Mucosa of gallbladder (tissue), 1 donor: ENCODE measurements around the gene PLEKHG4B. TPM values are rescaled to one million over a fixed set of nuclear protein-coding genes. Genes with fewer than 3 reads are reported as not detected.
"Not testable (repeated sequence)": the region's sequence is repeated elsewhere in the genome, so short reads cannot be mapped to it uniquely, and the experiment has no call there.

ENCODE experiments used
- DNase-seq: peaks from one replicate; pipeline ENCODE4 v3.0.0-alpha.2; 2020; ENCODE audit warnings: low spot score
- total RNA-seq: library from RNA; stranded (reverse); gene quantifications from one replicate; pipeline ENCODE4 v1.2.1, GENCODE V29; 2021
- donor health status: DM: no; HTN: no; CAD: no.

The PLEKHG4B gene
- total RNA-seq, 1 donor from 2014 or later, result 0.09 TPM

DNA sequence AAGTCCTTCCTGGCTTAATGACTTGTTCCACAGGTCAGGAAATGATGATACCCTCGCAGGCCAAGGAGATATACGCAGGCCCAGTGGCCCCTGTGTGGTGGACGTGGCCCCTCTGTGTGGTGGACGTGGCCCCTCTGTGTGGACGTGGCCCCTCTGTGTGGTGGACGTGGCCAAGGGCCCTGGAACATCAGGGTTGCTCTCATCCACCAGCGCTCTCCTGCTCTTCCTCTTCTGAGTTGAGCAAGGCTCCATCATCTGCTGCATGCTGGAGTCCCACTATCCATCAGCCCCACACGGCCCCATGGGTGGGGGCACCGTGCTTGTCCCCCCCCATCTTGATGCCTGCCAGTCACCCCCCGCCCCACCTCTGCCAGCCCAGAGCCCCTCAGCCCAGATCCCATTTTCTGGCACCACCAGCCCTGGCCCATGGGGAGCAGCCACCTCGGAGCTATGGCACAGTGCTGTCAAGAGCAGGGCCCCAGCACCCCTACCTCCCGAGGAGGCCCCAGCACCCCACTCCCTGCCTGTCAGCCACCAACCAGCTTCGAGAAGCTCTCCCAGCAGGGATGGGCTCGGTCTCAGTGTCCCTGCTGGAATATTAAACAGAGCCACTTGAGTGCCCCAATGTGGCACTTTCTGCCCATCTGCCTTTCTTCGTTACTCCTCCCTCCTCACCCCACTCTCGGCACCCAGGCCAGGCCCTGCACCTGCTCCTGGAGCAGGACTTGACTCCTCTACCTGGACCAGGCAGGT, 107.4 kb downstream of the PLEKHG4B start:
- no peak for DNase-seq

DNA sequence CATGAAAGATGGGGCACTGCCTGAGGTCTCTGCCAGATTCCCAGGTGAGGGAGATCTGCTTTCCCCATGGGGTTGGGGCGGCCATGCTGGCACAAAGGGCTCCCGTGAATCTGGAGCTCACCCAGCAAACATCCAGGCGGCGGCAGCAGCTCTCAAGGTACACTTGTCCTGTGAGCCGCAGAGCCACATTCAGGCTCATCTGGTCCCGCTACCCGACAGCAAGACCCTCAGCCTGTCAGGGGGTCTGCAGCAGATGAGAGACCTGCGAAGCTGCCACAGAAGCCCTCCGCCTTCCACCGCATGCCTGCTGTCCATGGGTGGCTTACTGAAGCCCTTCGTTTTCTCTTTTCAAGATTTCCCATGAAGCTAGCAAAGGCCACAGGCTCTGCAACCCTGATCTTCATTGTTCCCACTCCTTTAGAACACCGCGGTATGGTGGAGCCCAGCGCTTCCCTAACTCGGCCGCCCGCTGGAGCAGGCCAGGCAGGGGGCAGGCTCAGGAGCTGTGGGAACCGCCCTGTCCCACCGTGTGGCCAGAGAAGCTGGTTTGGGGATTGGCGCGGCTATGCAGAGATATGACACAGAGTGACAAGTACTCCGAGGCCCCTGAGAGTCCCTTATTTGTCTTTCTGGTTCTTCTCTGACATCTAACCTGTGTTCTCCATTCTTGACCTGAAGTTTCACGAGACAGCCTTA, 108.1 kb downstream of the PLEKHG4B start:
- DNase-seq, result no peak

DNA sequence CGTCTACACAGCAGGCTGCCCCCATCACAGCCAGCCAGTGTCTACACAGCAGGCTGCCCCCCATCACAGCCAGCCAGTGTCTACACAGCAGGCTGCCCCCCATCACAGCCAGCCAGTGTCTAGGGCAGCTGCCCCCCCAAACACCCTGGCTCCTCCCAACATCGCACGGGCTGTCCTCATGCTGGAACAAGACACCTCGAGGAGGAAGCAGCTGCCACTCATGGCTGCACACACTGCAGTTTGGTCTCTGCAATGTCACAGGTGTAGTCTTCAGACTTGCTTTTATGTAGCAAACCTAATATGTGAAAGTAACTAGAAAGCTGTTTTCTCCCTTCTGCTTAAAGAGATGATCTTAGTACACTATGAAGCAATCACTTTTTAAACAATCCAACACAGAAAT, 109.0 kb downstream of the PLEKHG4B start:
- DNase-seq, result no peak

DNA sequence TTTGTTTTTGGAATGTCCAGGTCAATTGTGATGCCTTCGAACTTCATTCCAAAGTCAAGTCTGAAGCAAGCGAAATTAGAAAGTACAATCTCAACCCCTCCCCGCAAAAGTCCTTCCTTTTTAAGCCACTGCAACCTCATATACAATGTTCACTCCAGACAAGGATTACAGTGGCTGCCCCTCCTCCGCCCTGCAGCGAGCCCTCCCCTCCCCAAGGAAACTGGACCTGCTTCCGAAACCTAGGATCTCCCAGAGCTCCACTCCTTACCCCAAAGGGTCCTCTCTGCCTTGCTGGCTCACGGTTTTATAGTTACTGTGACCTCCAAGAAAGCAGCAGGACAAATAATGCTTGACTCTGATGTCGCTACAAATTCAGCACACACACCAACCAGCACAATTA, 109.7 kb downstream of the PLEKHG4B start:
- no peak for DNase-seq

DNA sequence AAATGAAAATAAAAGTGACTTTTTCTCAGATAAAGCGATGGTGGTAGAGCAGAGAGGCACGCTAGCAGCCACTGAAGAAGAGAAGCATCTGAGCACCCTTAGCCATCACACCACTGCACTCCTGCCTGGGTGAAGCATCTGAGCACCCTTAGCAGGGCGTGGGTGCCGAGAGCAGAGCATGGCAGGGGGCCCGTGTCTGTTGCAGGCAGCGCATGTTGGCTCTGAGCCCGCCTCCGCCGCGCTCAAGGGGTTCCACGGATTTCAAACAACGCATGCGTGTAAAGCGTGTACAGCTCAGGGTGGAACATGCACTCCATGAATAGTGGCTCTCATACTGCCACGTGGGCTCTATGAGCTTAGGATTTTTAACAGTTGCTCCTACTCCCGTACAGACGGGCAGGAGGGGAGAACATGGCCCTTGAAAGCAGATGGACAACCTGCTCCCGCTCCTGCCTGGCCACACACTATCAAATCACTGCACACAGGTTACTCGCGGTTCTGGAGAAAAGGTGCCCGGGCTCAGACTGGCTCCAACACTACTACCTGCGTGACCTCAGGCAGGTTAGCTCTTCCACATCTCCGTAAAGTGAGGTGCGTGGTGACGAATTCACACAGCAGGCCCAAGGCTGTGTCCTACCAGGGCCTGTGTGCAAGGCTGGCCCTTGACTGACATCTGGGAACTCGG, 111.4 kb downstream of the PLEKHG4B start:
- DNase-seq, result no peak

DNA sequence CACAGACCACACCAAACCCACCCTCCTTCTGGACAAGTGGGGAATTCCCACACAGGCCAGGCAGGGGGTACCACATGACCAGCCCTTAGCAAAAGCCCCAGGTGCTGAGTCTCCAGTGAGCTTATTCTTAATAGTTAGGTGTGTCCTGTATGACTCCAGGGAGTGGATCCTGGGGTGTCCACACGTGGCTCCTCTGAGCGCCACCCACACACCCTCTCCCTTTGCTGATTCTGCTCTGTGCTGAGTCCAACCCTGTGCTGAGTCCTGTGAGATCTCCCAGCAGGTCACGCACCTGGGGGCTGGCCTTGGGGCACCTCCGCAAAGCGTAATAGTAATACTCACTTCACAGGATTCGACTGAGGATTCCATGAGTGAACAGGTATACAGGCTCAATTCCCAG, 112.0 kb downstream of the PLEKHG4B start:
- no peak for DNase-seq

DNA sequence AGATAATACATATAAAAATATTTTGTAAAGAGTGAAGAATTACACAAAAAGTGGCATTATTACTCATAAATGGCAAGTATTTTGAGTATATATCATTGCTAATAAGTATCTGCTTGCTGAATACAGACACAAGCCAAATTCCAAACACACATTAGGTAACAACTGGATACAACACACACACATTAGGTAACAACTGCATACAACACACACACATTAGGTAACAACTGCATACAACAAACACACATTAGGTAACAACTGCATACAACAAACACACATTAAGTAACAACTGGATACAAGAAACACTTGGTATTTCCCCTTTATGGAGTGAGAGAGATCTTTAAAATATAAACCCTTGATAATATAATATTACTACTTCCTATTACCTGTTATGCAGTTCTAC, 112.5 kb downstream of the PLEKHG4B start:
- no peak for DNase-seq

DNA sequence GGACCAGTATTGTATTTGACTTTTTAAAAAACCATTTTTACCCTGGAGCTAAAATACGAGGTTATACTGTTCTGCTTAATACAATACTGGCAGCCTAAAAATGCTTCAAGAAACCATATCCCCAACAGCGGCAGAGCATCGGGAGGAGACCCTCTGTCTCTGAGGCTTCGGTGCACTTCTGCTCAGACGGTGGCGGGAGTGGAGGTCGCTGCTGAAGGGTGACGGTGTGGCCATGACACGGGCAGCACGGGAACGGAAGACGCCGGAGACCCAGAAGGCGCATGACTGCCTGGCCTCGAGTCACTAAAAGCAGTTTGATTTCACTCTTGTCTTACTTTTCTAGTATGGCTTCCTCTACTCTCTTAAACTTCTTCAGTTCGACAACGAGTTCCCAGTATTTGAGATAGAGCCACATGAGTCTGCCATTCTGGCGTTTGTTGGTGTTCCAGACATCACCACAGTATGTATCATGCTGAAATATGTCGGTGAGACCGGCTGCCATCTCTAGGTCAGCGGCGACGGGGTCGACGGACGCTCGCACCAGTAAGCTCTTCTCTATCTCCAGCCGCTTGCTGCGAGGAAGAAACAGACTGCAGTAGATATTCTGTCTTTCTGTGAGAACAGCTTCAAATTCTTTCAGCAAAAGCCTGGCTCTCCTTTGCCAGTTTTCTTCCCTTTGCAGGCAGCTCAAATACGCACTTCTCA, 113.2 kb downstream of the PLEKHG4B start:
- no peak for DNase-seq

DNA sequence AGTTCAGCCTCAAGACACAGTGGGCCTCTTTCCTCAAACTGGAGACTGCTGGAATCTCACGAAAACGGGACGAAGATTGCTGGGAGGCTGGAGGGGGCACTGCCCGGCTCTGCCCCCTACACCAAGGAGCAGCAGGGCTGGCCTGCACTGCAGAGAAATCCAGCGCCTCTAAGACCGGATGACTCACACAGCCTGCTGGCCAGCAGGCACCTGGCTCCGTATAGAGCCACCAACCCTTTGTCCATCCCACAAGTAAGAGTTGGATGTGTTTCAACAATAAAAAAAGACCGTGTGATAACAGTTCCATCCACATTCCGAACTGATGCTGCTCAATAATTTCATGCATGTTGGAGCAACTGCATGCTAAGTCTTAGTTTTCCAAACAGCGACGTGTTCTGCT, 114.4 kb downstream of the PLEKHG4B start:
- DNase-seq, result no peak

DNA sequence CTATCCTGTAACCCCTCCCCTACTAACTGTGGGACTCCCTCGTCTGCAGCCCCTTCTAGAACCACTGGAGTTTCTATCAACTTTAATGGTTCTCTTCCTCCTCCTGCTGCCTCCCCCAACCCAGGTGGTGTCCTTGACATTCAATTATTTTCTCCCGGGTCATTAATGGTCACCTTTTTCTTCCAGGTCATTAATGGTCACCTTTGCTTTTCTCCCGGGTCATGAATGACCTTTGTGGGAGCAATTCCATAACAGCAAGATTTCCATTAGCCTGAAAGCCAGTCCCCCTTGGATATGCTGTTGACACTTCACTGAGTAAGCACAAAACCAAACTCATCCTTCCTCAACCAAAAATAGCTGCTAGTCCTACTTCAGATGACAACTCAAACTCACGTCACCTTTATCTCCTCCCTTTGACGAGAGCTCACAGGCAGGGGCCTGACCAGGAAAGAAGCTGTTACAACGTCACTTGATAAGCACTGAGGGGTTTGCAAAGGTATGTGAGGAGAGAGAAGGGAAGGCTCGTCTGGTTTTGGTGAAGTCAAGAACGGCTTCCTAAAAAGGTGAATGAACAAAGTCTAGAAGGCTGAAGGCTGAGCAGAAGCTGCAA, 115.1 kb downstream of the PLEKHG4B start:
- DNase-seq, result no peak

DNA sequence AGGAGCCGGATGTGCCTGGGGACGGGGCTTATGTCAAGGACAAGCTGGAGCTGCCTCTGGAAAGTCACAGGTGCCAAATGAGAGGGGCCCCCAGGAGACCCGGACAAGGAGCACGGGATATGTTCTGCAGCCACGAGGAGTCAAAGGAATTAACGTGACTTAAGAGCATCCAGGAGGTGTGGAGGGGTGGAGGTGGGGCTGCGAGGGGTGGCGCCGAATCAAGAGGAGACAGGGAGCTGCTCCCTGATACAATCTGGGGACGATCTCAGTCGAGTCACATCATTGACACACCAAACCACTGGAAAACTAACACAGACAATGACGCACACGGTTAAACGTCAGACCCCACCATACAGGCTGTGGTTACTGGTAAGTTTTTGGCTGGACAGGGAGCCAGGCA, 115.6 kb downstream of the PLEKHG4B start:
- no peak for DNase-seq

DNA sequence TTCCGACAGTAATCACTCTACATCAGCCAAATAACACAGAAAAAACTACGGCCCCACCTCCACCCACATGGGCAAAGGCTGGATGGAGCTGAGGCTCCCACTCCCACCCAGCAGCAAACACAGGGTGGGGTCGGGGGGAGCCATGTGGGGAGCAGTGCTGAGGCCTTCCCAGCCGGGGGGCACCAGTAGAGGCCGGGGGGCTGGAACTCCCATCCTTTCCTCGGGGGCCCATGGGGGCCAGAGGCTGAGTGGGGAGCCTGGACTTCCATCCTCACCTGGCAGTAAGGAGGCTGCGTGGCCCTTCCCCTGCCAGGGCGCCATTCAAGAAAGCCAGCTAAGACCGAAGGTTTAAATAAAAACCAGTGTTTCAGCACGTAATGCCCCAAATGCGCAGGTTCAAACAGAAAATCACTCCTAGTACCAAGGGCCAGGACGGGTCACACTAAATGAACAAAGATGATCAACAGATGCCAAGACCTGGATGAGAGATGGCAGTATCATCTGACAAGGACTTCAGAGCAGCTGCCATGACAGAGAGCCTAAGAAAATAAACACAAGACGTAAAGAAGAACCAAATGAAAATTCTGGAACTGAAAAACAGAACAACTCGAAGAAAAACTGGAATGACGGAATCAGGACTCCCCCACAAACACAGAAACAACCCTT, 116.6 kb downstream of the PLEKHG4B start:
- DNase-seq, result no peak

DNA sequence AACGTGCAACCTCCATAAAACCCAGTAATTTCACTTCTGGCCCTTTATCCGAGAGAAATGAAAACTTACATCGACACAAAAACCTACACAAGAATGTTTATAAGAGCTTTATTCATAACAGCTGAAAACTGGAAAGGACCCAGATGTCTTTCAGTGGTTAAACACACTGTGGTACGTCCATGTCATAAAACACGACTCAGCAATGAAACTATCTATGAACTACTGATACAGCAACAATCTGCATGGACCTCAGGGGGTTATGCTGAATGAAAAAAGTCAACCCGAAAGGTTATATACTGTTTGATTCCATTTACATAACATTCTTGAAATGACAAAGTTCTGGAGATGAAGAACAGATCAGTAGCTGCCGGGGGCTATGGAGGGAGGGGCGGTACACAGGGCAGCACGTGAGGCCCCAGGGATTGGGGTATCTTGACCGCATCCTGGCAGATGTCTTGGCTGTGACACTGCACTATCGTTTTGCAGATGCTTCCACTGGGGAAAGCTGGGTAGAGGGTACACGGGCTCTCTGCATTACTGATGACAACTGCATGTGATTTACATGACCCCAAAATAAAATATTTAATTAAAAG, 121.9 kb downstream of the PLEKHG4B start:
- no peak for DNase-seq

DNA sequence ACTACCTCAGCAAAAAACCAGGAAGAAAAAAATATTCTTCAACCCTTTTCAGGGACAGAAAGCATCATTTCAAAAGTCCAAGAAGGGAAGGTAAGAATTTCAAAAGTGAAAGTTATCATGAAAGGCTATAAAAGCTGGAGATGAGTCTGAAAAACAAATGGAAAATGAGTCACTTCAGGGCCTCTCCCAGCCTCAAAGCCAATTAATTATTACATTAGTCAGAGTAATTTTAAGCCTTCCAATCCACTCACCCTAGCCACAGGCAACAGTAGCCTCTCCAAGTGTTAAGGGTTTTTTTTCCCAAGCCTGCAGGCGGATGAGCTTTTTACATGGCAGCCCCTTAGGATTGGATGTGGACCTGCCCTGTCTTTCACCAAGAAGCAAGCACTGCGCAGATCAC, 123.3 kb downstream of the PLEKHG4B start:
- not testable (repeated sequence) for DNase-seq

DNA sequence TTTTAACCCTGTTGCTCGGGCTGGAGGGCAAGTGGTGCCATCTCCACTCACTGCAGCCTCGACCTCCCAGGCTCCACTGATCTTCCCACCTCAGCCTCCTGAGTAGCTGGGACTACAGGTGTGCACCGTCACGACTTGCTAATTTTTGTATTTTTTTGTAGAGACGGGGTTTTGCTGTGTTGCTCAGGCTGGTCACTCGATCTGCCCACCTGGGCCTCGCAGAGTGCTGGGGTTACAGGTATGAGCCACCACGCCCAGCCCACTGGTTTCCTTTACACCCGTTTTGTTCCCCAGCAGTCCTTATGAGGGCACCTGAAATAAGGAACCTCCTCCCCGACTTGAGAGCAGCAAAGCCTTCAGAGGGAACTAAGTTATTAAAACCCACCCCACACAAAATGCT, 124.1 kb downstream of the PLEKHG4B start:
- DNase-seq, result not testable (repeated sequence)

DNA sequence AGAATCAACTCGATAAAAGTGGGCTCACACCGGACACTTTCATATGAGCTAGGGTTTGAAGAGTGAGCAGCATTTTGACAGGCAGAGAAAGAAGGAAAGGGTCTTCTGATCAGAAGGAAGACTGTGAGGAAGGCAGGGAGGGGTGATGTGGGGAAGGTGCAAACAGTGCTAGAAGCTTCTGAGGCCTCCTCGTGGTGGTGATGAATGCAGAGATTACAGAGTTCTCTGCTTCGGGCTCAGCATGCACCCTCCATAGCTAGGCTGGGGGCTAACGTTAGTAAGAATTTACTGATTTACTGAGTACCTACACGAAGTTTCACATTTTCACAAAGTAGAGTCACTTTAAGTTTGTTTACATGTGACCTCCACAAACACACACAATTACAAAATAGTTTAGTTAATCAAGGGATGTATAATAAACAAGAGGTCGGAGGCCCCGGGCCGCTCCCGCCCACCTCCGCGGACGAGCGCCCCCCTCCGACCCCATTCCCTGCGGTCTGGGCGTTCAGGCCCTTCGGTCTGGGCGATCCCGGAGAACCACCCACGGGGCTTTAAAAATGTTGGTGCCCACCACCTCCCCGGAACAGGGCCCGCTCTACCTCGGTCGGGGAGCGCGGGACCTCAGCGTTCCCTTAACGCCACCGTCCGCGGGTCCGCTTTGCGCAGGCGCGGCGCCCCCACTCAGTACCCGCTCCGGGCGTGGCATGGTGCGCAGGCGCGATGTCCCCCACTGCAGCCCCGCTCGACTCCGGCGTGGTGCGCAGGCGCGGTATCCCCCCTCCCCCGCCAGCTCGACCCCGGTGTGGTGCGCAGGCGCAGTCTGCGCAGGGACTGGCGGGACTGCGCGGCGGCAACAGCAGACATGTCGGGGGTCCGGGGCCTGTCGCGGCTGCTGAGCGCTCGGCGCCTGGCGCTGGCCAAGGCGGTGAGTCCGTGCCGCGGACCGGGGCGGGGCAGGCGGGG, 125.8 kb downstream of the PLEKHG4B start, which contains the start of the genes CCDC127 and SDHA:
Gene CCDC127, minus strand, starts transcription at position 660 of the 963 bp plus-strand sequence. CDS start 1,304 bp downstream, outside the sequence.
Gene SDHA, plus strand, starts transcription at position 827 of the 963 bp plus-strand sequence. Its CDS starts 36 bp downstream, at position 863.
- peak; percentile 97 for DNase-seq

DNA sequence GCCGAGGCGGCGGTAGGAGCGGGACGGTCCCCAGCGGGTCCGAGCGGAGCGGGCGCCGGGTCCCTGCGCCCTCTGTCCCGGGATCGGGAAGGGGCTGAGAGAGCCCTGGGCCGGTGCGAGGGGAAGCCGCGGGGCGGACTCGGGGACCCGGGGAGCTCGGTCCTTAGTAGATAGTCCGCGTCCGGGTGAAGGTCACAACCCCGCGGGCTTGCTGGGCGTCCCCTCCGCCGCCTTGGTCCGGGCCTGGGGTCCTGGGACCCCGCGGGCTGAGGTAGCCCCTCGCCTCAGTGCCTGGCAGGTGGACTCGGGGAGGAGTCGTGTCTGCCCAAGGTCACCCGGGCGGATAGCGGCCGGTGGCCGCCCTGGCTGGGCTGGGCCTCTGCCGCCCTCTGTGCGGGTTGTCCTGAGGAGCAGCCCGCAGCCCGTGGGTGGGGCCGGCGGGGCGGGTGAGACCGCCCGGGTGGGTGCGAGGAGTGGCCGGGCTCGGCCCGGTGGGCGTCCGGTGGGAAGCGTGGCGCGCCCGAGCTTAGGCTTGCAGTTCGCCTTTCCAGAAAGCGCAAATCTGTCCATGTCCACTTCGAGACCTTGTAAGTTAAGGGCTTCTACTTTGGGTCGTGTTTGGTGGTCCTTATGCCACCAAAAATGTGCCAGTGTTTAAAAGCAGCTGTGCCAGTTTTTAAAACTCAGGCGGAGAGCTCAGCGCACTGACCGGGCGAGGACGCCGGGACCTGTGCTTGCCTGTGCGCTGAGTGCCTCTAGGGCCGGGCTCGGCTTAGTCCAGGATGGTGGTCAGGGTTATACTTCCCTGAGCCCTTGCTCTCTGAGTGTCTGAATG, 126.7 kb downstream of the PLEKHG4B start:
- DNase-seq, result no peak

DNA sequence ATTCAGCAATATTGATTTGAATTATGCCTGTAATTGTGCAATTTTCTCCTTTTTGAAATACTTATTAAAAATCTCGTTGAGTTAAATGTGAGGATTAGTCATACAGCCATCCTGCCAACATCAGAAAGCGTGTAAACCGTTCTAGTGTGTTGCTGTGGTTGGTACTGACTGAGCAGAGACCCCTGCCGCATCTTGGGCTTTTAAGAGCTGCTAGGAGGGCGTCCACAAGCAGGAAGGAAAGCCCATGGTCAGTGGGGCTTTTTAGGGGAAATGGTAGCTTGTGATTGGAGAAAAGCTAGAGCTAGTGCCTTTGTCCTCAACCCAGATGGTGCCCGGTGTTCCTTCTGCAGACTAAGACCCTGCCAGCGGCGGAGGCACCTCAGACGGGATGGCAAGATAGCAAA, 127.5 kb downstream of the PLEKHG4B start:
- no peak for DNase-seq
